Measurements from ENCODE around the gene NNT.
"Not testable (repeated sequence)": the region's sequence is repeated elsewhere in the genome, so short reads cannot be mapped to it uniquely, and the experiment has no call there.

DNA sequence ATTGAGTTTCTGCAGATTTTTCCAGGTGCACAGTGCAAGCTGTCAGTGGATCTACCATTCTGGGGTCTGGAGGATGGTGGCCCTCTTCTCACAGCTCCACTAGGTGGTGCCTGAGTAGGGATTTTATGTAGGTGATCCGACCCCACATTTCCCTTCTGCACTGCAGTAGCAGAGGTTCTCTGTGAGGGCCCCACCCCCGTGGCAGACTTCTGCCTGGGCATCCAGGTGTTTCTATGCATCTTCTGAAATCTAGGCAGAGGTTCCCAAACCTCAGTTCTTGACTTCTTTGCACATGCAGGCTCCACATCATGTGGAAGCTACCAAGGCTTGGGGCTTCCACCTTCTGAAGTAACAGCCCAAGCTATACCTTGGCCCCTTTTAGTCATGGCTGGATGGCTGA, 93.5 kb downstream of the NNT start:
- TF ChIP-seq CHD1 (IDR thresholded peaks at IDR 0.05; ENCODE audit: low read depth, low read length); SIRT6 (IDR thresholded peaks at IDR 0.05; ENCODE audit: low read length): not testable (repeated sequence)
